Muscle layer of duodenum (tissue), 2 donors: Measurements from ENCODE around the gene TDO2.

Experiments used
- H3K27ac ChIP-seq: one replicate; pipeline ENCODE4 v1.7.0; 2013; ENCODE audit warnings: mild to moderate bottlenecking, low read length
- H3K27me3 ChIP-seq: one replicate; pipeline ENCODE4 v1.7.0; 2013; ENCODE audit warnings: low read depth, mild to moderate bottlenecking, control low read depth, low read length
- H3K36me3 ChIP-seq, 2 donors: one replicate each; pipeline ENCODE4 v1.7.0; 2013; ENCODE audit warnings: low read length in 2 of 2, control low read depth in 1 of 2, mild to moderate bottlenecking in 1 of 2; ENCODE audit not compliant: insufficient read depth in 2 of 2, control insufficient read depth in 1 of 2
- H3K4me1 ChIP-seq, 2 donors: one replicate each; pipeline ENCODE4 v1.7.0; 2013; ENCODE audit warnings: low read length in 2 of 2, mild to moderate bottlenecking in 2 of 2, control low read depth in 1 of 2, moderate library complexity in 1 of 2; ENCODE audit not compliant: insufficient read depth in 2 of 2, control insufficient read depth in 1 of 2
- H3K4me3 ChIP-seq, 2 donors: one replicate each; pipeline ENCODE4 v1.7.0; 2013; ENCODE audit warnings: low read length in 2 of 2, low read depth in 1 of 2, mild to moderate bottlenecking in 1 of 2
- H3K9me3 ChIP-seq, 2 donors: one replicate each; pipeline ENCODE4 v1.7.0; 2013; ENCODE audit warnings: low read length in 2 of 2, control low read depth in 1 of 2, mild to moderate bottlenecking in 1 of 2; ENCODE audit not compliant: control insufficient read depth in 1 of 2
- donor health status: healthy.

Gene TDO2

DNA sequence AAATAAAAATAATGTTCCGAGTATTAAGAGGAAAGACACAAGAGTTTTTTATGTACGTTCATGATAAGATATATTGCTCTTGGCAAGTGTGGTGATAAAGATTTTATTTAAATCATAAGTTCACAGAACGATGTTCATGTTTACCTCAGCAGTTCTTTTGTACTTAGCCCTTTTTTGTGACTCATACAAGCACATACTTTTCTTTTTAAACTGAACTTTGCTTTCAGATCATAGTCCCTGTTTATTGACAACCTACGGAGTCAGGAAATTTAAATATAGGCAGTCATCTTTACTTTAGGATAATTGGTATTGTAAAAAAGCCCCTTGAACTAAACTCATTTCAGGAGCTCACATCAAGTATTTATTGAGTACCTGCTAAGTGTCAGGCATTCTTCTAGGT, 51.4 kb downstream of the TDO2 start:
- Histone ChIP-seq H3K9me3 (no peaks in the 10 kb centered on the region), H3K36me3 (peaks cover 0 to 4% of the 10 kb centered on the region in 2 donors), H3K27me3 (no peaks in the 10 kb centered on the region), H3K27ac (no peak overlapping the region), H3K4me3 (no peak overlapping the region), H3K4me1 (no peaks in the 10 kb centered on the region)

DNA sequence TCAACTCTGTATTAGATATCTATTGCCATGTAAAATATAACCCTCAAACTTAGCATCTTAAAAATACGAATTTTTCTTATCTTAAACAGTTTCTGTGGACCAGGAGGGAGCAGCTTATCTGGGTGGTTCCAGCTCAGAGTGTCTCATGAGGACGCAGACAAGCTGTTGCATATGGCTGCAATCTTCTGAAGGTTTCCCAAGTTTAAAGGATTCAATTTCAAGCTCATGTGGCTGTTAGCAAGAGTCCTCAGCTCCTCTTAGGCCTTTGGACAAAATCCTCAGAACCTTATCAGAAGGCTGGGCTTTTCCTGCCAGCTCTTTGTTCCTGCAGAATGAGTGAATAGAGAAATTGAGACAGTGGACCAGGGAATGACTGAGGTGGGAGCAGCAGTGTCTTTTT, 53.0 kb downstream of the TDO2 start:
- Histone ChIP-seq H3K27me3 (no peaks in the 10 kb centered on the region), H3K4me3 (no peak overlapping the region), H3K9me3 (no peaks in the 10 kb centered on the region), H3K36me3 (peaks cover 0 to 4% of the 10 kb centered on the region in 2 donors), H3K4me1 (no peaks in the 10 kb centered on the region), H3K27ac (no peak overlapping the region)

DNA sequence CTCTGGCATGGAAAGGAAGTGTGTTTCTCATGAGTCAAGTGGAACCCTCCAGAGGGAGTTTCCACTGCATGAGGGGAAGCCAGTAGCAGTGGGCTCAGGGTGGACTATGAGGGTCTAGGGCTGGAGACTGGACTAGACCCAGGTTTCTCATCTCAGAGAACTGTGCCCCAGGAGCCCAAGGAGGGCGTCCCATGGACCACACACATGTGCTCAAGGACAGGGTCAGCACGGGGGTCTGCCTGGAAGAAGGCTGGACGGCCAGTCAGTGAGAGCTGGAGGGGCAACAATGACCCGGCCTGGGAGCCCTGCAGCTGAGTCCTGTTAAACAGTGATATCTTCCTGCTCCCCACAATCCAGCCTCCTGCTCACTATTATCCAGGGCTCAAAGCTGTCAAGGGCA, 55.9 kb downstream of the TDO2 start:
- H3K4me3 ChIP-seq, result no peak overlapping the region
- H3K4me1 ChIP-seq, result no peaks in the 10 kb centered on the region
- no peaks in the 10 kb centered on the region for H3K27me3 ChIP-seq
- no peaks in the 10 kb centered on the region for H3K9me3 ChIP-seq
- H3K36me3 ChIP-seq, result no peaks in the 10 kb centered on the region
- no peak overlapping the region for H3K27ac ChIP-seq

DNA sequence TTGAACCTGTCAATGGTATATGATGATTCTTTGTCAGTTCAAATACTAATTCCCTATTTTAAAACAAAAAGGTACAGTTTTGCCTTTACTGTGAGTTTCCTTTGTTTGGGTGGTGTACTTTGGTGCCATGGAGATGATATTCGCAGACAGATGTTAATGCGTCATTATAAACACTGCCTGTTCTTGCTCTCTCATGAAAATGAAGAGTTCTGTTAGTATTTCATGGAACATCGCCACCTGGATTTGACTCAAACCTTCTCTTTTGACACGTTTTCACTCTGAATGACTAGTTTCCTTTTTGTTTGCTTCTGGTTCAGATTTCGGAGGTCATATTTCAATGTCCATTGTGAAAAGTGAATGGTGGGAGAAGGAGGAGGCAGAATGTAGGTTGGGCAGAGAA, 57.0 kb downstream of the TDO2 start:
- Histone ChIP-seq H3K36me3 (no peaks in the 10 kb centered on the region), H3K27ac (no peak overlapping the region), H3K27me3 (no peaks in the 10 kb centered on the region), H3K4me3 (peak overlapping the region; percentile 5 to 10), H3K9me3 (no peaks in the 10 kb centered on the region), H3K4me1 (no peaks in the 10 kb centered on the region)

DNA sequence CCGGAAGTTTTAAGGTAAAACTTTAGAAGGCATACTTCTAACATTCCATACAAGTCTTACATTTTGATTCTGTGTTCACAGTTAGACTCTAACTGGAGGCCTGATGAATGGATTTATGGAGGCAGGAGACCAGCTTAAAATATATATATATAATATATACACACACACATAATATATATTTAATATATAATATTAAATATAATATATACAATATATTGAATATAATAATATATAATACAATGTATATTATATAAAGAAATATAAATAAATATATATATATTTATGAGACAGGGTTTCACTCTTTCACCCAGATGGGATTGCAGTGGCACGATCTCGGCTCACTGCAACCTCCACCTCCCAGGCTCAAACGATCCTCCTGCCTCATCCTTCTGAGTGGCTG, 58.1 kb downstream of the TDO2 start:
- Histone ChIP-seq H3K4me1 (no peaks in the 10 kb centered on the region), H3K9me3 (no peaks in the 10 kb centered on the region), H3K27me3 (no peaks in the 10 kb centered on the region), H3K36me3 (no peaks in the 10 kb centered on the region), H3K27ac (no peak overlapping the region), H3K4me3 (no peak overlapping the region)

DNA sequence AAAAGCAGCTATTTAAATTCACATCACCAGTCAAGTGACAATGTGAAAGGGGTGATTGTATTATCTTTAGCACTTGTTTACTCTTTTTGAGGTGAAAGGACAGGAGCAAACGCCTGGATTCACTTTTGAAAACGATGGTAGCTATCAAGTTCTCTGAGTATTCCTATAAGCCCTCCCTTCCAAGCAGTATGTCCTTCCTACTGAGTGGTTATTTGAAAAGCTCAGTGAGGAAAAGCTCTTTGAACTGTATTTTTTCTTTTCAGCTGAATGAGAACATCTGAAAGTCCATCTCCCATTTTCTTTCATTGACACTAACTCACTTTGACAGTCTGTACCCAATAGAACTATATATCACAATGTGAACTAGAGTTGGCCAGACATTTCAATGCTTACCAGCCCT, 59.3 kb downstream of the TDO2 start:
- no peak overlapping the region for H3K27ac ChIP-seq
- no peaks in the 10 kb centered on the region for H3K9me3 ChIP-seq
- no peak overlapping the region for H3K4me3 ChIP-seq
- no peaks in the 10 kb centered on the region for H3K36me3 ChIP-seq
- H3K4me1 ChIP-seq, result no peaks in the 10 kb centered on the region
- no peaks in the 10 kb centered on the region for H3K27me3 ChIP-seq

DNA sequence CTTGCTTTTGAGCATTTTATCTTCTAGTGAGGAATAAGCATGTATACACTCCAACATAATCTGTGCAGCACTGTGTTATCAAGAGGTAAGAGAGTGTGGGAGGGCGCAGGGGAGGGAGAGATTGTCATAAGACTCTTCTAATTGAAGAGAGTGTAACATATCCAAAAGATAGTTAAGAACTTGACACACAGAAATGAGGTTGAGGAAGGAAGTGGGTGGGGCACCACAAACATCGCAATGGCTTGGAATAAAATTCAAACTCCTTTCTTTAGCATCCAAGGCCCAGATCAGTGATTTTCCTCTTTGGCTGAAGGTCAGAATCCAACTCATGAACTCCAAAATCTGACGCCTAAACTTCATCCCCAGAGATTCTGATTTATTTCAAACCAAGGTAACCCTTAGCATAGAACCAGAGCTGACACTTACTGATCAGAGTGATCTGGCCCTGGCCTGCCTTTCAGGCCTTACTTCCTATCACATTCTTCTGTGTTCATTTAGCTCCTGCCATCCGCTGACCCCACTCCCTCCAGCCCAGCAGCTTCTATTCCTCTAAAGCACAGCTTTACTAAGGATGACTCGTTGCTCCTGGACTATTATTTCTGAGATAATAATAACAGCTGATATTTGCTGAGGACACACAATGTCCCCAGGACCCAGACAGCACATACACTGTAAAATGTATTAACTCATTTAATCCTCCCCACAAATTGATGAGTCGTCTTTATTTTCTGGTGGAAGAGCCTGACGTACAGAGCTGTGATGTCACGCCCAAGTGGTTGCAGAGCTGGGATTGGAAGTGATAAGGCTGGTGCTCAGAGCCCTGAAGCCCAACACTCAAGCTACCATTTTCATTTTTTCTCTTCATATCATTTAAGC, 60.8 kb downstream of the TDO2 start:
- Histone ChIP-seq H3K4me1 (no peaks in the 10 kb centered on the region), H3K9me3 (no peaks in the 10 kb centered on the region), H3K27ac (no peak overlapping the region), H3K27me3 (no peaks in the 10 kb centered on the region), H3K36me3 (no peaks in the 10 kb centered on the region), H3K4me3 (no peak overlapping the region)

DNA sequence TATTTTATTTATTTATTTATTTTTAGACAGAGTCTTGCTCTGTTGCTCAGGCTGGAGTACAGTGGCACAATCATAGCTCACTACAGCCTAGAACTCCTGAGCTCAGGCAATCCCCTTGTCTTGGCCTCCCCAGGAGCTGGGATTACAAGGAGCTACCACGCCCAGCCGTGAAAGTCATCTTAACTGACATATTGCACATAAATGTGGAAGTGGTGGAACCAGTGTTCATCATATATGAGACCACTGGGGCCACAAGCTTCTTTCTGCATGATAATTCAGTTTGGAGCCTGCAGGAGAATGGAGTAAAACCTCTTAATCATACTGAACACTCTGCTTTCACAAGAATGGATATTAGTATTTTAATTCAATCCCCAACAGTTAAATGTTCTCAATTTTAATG, 62.7 kb downstream of the TDO2 start:
- Histone ChIP-seq H3K4me1 (no peaks in the 10 kb centered on the region), H3K27me3 (no peaks in the 10 kb centered on the region), H3K4me3 (no peak overlapping the region), H3K9me3 (no peaks in the 10 kb centered on the region), H3K36me3 (no peaks in the 10 kb centered on the region), H3K27ac (no peak overlapping the region)

DNA sequence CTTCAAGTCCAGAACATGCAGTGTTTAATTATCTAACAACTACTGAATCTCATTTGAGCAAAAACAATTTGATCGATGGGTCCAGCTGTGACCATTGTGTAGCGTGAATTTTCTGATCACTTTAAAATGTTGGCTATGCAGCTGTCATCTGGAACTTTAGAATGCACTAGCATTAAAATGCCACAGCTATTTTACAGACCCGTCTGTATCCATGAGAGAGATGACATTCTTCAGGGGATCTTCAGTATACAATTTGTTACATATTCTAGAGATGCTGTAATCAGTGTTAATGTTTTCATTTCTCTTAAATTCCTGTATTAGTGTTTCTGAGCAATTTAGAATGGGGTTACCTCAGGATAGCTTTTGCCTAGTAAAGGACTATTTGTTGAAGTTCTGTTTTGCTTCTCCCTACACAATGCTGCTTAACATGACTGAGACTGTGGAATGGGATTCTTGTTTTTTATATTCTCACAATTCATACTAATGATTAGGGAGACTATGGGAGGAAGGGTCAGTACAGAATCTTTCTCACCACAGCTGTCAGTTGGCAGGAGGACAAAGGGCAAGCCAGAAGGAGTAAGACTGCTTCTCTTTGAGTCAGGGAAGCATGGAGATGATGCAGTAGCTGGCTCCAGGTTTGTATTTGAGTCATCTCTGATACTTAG, 63.4 kb downstream of the TDO2 start:
- H3K27ac ChIP-seq, result no peak overlapping the region
- H3K4me1 ChIP-seq, result no peaks in the 10 kb centered on the region
- no peaks in the 10 kb centered on the region for H3K36me3 ChIP-seq
- no peaks in the 10 kb centered on the region for H3K9me3 ChIP-seq
- no peak overlapping the region for H3K4me3 ChIP-seq
- no peaks in the 10 kb centered on the region for H3K27me3 ChIP-seq
